ENCODE results near the gene HBG1.

GRCh38 chr11:5203366-5203765, 46.3 kb downstream of the HBG1 start:
- TF ChIP-seq POLR2AphosphoS5 (IDR thresholded peaks at IDR 0.05; ENCODE audit: low read depth, low read length) (no peak), POLR2A (IDR thresholded peaks at IDR 0.05; ENCODE audit: low read depth, low read length) (no peak)
